Measurements from ENCODE around the gene SPTBN1. TPM values are rescaled to one million over a fixed set of nuclear protein-coding genes. Genes with fewer than 3 reads are reported as not detected.

The SPTBN1 gene
- total and polyA plus RNA-seq, 8 donors = 28.7 to 475 (median 193) TPM

DNA sequence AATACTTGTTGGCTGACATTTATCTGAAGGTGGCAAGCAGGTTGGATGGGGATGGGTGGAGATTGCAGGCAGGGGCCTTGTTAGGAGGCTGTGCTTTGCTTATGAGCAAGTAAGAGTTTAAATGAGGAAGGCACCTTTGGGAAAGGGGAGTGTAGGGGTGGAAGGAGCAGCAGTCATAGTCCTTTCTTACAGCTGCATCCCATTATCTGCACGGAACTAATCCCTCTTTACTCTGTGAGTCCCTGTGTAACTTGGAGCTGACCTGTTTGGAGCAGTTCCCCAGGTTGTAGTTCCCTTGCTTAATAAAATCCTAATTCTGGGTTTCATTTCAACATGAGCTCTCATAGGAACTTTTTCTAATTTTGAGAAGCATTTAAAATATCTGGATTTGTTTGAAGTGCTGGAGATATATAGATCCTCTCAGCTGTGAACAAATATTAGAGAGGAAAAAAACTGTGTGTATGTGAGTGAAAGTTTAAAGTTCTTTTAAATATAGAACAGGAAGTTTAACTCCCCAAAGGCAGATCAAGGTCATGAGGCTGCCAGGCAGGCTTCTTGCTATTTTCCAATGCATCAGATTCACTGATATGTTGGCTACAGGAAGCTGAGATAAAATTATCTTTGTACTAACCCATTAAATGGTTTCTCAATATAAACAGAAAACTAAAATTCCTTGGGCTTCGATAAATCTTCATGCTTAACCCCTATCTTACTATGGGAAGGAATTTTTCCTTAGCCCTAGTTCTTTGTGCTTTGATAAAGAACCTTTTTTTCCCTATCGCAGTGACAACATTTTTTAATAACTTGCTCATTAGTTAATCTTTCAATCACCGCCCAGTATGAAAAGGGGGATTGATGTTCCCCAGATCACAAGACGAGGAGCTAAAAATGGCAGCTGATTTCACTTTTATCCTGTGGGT lies 162.8 kb downstream of the SPTBN1 start:
- Histone ChIP-seq H3K27ac (peak overlapping the region; percentile 62 to 82 (median 77)), H3K4me1 (peaks cover 20 to 50% (median 39%) of the 10 kb centered on the region in 4 donors), H3K9me3 (no peaks in the 10 kb centered on the region), H3K36me3 (peaks cover 39 to 79% (median 69%) of the 10 kb centered on the region in 4 donors), H3K27me3 (no peaks in the 10 kb centered on the region), H3K4me3 (no peak overlapping the region)
- peak; percentile 57 to 72 for DNase-seq
- TF ChIP-seq POLR2A (IDR thresholded peaks at IDR 0.05) (no peak), POLR2AphosphoS5 (IDR thresholded peaks at IDR 0.05) (peak in 1 of 3 donors; percentile 22), CTCF (IDR thresholded peaks at IDR 0.05) (no peak)
- intact Hi-C loops (cut with DNase I; ENCODE audit: low total_unique reads) = no loop called here
- WGBS, 5 donors = 22 to 41% (median 34%) methylated on average over 5 of the region's 5 CpGs

DNA sequence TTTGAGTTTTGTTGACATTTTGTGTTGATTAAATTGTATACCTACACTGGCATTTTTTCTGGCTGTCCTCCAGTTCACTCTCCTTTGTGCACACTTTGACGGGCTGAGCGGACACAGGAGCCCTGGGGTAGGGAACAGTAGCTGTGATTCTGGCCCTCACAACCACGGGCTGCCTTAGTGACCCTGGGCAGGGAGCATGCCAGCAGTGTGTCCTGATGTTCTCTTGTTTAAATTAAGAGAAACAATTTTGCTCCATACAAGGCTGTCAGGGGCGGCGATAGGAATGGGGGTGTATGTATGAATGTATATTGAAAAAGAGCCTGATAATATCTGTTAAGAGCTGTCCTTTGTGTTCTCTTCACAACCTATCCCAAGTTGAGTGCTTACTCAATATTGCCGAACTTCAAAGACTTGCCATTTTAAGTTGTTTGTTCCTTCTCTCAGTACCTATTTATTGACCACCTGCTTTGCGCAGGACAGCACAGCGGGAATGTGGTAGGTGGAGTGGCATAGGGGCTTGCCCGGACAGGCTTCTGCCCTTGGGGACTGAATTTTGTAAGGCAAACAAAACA lies 163.6 kb downstream of the SPTBN1 start:
- Histone ChIP-seq H3K4me1 (peaks cover 15 to 43% (median 36%) of the 10 kb centered on the region in 4 donors), H3K4me3 (no peak overlapping the region), H3K27me3 (no peaks in the 10 kb centered on the region), H3K27ac (peak overlapping the region; percentile 62 to 82 (median 77)), H3K9me3 (no peaks in the 10 kb centered on the region), H3K36me3 (peaks cover 42 to 83% (median 74%) of the 10 kb centered on the region in 4 donors)
- DNase-seq = peak; percentile 51 to 63
- intact Hi-C loops (cut with DNase I; ENCODE audit: low total_unique reads) = no loop called here
- 55 to 65% (median 56%) methylated on average over 9 of the region's 9 CpGs for WGBS, 5 donors
- TF ChIP-seq EP300 (IDR thresholded peaks at IDR 0.05) = no peak
- TF ChIP-seq POLR2AphosphoS5 (IDR thresholded peaks at IDR 0.05) = no peak
- no peak for TF ChIP-seq POLR2A (IDR thresholded peaks at IDR 0.05)
- no peak for TF ChIP-seq CTCF (IDR thresholded peaks at IDR 0.05)

GRCh38 chr2:54620948-54621347 lies 164.8 kb downstream of the SPTBN1 start:
- Histone ChIP-seq H3K27ac (peak overlapping the region in 1 of 5 donors; percentile 24), H3K36me3 (peaks cover 54 to 86% (median 79%) of the 10 kb centered on the region in 4 donors), H3K4me3 (no peak overlapping the region), H3K27me3 (no peaks in the 10 kb centered on the region), H3K9me3 (no peaks in the 10 kb centered on the region), H3K4me1 (peaks cover 19 to 44% (median 36%) of the 10 kb centered on the region in 4 donors)
- WGBS, 5 donors = 90 to 97% (median 97%) methylated on average over 5 of the region's 5 CpGs
- no peak for TF ChIP-seq CTCF (IDR thresholded peaks at IDR 0.05)
- TF ChIP-seq POLR2AphosphoS5 (IDR thresholded peaks at IDR 0.05) = no peak
- TF ChIP-seq POLR2A (IDR thresholded peaks at IDR 0.05) = no peak
- no peak for TF ChIP-seq EP300 (IDR thresholded peaks at IDR 0.05)
- intact Hi-C loops (cut with DNase I; ENCODE audit: low total_unique reads) = no loop called here
- DNase-seq = no peak

GRCh38 chr2:54624591-54625071 lies 168.5 kb downstream of the SPTBN1 start:
- no peak overlapping the region for H3K4me3 ChIP-seq
- WGBS, 5 donors = 55 to 72% (median 63%) methylated on average over 12 of the region's 12 CpGs
- intact Hi-C loops (cut with DNase I; ENCODE audit: low total_unique reads) = no loop called here

More at GRCh38 chr2:54624591-54625071, 168.5 kb downstream of the SPTBN1 start:
- Histone ChIP-seq H3K36me3 (peaks cover 84 to 97% (median 91%) of the 10 kb centered on the region in 4 donors), H3K4me1 (peaks cover 7 to 20% (median 17%) of the 10 kb centered on the region in 4 donors), H3K27ac (peak overlapping the region in 4 of 5 donors; percentile 45 to 68 (median 52)), H3K27me3 (no peaks in the 10 kb centered on the region), H3K9me3 (no peaks in the 10 kb centered on the region)
- DNase-seq = peak in 1 of 2 donors; percentile 85
- TF ChIP-seq EP300 (IDR thresholded peaks at IDR 0.05) (no peak), POLR2AphosphoS5 (IDR thresholded peaks at IDR 0.05) (peak in 1 of 3 donors; percentile 18)

All from stomach (tissue), 9 donors.